ENCODE data around the gene FAM163A.

FAM163A gene

GRCh38 chr1:179865377-179865776 is 122.3 kb downstream of the FAM163A start:
- DNase-seq: no peak

Measured in midbrain (tissue), 1 donor.